ENCODE data around the gene ZBTB22.
"Not testable (repeated sequence)": the region's sequence is repeated elsewhere in the genome, so short reads cannot be mapped to it uniquely, and the experiment has no call there.

The ZBTB22 gene

DNA sequence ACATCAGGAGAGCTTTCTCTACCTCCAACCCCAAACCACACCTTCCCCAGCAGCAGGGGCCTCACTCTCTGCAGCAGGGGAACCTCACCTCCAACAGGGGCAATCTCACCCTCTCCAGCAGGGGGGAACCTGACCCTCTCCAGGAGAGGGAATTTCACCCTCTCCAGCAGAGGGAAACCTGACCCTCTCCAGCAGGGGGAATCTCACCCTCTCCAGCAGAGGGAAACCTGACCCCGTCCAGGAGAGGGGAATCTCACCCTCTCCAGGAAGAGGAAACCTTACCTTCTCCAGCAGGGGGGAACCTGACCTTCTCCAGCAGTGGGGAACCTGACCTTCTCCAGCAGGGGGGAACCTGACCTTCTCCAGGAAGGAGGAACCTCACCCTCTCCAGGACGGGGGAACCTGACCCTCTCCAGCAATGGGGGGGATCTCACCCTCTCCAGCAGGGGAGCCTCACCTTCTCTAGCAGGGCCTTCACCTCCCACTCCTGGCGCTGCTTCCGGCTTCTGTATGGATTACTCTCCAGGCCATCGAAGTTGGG, 37.5 kb downstream of the ZBTB22 start:
- no peak for DNase-seq (ENCODE audit: low read depth)

DNA sequence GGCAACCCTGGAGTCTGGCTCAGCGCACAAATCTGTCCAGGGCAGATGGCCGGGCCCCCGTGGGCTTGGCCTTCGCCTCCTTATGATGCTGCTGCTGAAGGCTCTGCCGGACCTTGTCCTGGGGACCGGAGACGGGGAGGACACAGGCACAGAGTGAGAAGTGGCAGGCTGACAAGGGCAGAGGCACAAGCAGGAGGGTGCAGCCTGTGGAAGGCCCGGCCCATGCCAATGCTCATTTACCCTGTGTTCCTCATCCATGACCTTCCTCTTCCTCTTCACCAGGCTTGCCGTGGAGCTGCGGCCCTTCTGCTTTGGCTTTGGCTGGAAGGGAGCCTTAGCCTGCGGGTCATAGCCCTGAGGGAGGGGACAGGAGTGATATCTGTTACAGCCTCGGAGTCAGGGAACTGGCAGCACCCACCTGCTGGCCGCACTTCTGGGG, 38.3 kb downstream of the ZBTB22 start:
- no peak for DNase-seq (ENCODE audit: low read depth)

DNA sequence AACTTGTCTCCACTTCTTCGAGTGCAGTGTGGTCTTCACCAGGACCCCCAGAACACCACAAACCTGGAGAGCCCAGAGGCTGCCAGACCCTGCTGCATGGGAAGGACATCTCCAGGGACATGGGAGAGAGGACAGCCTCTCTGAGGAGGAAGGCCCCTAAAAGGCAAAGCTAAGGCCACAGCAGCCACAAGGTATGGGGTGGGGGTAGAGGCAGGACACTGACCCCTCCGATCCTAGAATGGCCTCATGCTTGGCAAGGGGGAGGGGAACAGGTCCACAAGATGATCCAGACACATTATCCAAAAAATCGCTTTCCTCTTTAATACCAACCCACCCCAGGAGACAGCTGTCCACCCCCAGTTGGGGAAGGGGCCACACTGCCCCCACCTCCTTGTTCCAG, 38.7 kb downstream of the ZBTB22 start:
- DNase-seq (ENCODE audit: low read depth), result no peak

DNA sequence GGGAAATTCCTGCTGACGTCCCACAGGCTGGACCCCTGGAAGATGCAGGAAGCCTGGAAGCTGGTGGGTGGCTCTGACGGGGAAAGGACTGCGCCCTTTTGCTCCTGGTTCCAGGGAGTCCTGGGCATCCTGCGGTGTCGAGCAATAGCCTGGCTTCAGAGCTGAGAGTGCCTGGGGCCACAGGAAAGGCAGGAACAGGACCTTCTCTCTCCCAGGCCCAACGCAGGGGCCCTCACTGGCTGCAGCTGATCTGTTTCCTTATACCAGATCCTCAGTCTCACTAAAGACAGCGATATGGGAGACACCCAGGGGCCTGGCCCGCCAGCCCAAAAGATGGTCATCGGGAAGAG, 39.2 kb downstream of the ZBTB22 start:
- no peak for DNase-seq (ENCODE audit: low read depth)

DNA sequence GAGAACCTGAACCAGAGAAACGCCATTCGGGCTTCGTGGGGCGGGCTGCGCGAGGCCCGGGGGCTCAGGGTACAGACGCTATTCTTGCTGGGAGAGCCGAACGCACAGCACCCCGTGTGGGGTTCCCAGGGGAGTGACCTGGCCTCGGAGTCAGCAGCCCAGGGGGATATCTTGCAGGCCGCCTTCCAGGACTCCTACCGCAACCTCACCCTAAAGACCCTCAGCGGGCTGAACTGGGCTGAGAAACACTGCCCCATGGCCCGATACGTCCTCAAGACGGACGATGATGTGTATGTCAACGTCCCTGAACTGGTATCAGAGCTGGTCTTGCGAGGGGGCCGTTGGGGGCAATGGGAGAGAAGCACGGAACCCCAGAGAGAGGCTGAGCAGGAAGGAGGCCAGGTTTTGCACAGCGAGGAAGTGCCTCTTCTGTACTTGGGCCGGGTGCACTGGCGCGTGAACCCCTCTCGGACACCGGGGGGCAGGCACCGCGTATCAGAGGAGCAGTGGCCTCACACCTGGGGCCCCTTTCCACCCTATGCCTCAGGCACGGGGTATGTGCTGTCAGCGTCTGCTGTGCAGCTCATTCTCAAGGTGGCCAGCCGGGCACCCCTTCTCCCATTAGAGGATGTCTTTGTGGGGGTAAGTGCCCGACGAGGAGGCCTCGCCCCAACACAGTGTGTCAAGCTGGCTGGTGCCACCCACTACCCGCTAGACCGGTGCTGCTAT, 39.7 kb downstream of the ZBTB22 start:
- DNase-seq (ENCODE audit: low read depth), result no peak

DNA sequence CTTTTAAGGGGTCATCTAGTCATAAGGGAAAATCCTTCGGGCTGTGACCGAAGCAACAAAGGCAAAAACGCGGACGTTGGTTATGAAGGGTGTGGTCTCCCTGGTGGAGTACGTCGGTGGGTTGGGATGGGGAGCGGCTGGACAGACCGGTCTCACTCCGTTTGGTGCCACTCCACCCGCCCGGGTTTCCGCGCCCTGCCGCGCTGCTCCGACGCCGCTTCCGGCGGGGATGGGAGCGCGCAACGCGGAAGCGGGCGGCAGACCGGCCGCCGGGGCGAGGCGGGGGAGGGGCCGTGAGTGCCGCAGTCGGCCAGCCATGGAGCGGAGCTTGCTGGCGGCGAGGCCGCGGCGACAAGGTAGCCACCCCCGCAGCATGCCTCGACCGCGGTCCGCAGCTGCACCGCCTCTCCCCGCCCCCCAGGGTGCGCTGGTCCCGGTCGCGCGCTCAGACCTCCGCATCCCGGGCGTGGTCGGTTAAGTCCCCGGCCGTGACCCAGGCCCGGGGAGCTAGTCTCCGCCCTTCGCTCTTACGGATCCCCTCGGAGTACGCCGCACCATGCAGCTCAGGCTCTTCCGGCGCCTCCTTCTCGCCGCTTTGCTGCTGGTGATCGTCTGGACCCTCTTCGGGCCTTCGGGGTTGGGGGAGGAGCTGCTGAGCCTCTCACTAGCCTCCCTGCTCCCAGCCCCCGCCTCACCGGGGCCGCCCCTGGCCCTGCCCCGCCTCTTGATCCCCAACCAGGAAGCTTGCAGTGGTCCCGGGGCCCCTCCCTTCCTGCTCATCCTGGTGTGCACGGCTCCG, 40.5 kb downstream of the ZBTB22 start, which contains the start of gene B3GALT4:
Gene B3GALT4 (plus strand): TSS at position 260 of the 799 bp plus-strand sequence. CDS start 297 bp downstream, at position 557.
- peak; percentile 62 for DNase-seq (ENCODE audit: low read depth)

DNA sequence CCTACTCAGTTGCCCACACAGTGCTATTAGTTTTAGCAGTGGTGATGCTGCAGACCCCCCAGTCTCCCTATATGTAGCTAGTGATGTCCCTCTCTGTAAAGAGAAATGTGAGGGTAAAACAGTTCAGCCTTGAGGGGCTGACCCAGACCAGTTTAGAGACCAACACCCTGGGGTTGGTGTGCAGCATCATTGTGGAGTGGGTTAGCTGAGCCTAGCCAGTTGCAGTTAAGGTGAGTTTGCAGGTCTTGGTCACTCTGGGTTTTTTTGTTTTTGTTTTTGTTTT, 41.0 kb downstream of the ZBTB22 start:
- no peak for DNase-seq (ENCODE audit: low read depth)

DNA sequence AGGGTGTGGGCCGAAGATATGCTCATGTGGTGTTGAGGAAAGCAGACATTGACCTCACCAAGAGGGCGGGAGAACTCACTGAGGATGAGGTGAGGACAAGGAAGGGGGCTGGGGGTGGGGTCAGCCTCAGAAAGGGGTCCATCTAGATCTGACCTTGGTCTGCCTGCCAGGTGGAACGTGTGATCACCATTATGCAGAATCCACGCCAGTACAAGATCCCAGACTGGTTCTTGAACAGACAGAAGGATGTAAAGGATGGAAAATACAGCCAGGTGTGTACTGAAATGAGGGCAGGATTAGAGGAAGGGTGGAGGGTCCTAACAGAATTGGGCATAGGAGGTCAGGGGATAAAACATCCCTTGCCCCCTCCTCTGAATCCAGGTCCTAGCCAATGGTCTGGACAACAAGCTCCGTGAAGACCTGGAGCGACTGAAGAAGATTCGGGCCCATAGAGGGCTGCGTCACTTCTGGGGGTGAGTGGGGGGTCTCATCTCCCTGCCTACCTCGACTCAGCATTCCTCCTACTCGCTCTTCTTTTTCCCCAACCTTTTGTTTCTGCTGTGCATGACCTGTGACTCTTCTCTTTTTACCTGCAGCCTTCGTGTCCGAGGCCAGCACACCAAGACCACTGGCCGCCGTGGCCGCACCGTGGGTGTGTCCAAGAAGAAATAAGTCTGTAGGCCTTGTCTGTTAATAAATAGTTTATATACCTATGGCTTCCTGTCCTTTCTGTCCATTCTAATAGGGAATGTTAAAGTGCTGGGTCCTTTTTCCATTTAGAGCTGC, 41.6 kb downstream of the ZBTB22 start:
- not testable (repeated sequence) for DNase-seq (ENCODE audit: low read depth)

DNA sequence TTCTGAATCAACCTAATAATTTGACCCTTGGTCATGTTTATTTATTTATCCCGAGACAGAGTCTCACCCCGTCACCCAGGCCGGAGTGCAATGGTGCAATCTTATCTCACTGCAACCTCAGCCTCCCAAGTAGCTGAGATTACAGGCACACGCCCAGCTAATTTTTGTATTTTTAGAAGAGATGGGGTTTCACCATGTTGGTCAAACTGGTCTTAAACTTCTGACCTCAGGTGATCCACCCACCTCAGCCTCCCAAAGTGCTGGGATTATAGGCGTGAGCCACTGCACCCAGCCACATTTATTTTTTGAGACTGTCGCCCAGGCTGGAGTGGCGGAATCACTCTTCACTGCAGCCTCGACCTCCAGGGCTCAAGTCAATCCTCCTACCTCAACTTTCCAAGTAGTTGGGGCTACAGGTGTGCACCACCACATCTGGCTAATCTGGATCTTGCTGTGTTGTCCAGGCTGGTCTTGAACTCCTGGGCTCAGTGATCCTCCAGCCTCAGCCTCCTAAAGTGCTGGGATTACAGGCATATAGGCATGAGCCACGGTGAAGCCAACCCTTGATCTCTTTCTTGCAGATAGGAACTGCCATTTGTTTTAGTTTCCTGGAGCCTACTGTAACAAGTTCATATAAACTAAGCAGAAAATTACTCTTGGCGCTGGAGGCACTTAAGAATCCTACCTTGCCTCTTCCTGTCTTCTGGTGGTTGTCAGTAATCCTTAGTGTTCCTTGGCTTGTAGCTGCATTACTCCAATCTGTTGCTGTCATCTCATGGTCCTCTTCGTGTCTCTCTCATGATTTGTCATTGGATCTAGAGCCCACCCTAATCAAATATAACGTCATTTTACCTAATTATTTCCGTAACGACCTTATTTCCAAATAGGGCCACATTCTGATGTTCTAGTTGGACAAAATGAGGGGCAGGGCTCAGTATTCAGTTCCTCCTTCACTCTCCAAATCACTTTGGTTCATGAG, 43.3 kb downstream of the ZBTB22 start:
- DNase-seq (ENCODE audit: low read depth), result no peak

DNA sequence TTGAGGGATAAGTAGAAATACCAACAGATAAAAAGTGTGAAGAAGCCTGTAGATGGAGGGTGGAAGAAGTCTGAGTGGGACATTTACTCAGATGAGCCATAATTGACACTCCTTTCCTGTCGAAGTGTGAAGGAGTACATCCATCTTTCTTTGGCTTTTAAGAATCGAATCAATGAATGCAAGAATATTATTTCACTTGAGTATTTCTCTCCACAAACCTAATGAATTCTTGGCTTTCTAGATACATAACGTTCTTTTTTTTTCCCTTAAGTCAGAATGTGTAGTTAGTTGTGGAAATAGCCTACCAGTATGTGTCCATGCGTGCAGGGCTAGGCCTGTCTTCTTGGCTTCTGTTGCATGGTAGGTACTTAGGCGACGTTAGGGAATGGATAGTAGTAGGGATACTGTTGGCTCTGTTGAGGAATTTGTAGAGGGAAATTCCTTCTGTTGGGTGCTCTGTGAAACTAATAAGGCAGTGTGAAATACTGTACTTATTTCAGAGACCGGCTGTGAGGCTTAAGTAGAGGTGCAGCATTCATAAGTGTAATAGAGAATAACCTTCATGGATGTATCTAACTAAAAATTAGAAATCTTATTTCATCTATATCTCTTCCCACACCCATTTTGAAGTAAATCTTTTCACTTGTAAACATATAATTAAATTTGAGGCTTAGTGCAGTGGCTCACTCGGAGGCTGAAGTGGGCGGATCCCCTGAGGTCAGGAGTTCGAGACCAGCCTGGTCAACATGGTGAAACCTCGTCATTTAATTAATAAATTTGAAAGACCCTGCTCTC, 44.2 kb downstream of the ZBTB22 start:
- DNase-seq (ENCODE audit: low read depth), result no peak

DNA sequence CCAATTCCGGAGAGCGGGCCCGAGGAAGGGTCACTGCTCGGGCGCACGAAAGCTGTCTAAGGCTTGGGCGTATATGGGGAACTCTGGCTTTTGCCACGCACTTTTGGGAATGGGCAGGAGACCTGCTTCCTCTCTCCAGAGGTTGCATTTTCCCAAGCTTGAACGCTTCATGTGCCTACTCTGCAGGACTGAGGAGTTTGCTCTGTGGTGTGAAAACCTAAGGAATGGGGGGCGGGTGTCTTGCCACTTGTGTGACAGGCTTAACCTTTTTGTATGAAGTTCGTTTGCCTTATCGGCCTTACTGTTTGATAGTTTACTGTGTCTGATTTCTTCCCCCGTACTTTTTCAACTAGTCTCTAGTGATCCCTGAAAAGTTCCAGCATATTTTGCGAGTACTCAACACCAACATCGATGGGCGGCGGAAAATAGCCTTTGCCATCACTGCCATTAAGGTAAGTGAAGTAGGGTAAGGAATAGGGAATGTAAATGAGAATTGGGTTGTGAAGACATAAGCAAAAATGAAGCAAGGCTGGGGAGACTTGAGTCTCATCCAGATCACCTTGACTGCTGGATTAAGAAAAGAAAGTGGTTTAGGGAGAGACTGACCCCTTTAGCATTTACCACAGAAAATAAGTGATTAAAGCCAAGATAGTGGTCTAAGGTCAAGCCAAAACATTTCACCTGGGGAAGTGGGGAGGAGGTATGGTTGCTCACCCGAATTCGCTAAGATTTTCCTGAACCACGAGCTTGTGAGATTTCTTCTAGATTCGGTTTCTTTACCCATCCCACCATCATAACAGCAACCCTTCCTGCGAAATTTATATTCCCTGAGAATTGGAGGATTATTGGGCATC, 45.0 kb downstream of the ZBTB22 start:
- no peak for DNase-seq (ENCODE audit: low read depth)

DNA sequence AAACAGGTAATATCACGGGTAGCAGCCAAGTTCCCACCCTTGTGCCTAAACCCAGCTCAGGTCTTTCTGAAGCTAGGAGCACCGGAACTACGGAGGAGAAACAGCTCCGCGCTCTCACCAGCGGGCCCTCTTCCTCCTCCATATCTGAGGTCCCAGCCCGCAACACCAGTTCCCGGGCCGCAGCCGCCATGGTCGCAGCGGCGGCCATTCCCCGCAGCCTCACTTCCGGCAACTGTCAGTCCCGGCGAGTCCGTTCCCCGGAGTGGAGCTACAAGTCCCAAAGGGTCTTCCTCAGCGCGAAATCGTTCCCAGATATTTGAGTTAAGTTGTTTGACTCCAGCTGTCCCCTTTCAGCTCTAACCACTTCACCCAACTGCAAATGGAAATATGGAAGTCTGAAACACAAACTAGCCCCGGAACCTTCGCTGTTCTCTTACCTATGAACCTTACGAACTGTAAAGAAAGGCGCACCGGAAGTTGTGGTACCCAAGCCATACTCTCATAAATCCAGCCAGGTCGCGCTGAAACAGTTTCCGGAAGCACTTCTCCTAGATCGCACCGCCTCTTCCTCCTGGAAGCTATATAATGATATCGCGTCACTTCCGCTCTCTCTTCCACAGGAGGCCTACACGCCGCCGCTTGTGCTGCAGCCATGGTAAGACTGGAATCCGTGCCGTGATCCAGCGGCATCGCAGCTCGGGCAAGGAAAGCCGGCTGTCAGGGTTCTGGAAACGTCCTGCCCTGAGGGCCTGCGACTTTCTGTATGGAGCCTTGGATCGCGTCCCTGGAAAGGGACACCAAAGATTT, 45.9 kb downstream of the ZBTB22 start, which contains the start of the genes RPS18 and VPS52:
Gene RPS18 (plus strand): TSS at position 608 of the 807 bp plus-strand sequence. CDS start 45 bp downstream, at position 653.
Gene VPS52 (minus strand): TSS at position 409 of the 807 bp plus-strand sequence. CDS start 201 bp downstream, at position 208.
- peak; percentile 81 for DNase-seq (ENCODE audit: low read depth)

DNA sequence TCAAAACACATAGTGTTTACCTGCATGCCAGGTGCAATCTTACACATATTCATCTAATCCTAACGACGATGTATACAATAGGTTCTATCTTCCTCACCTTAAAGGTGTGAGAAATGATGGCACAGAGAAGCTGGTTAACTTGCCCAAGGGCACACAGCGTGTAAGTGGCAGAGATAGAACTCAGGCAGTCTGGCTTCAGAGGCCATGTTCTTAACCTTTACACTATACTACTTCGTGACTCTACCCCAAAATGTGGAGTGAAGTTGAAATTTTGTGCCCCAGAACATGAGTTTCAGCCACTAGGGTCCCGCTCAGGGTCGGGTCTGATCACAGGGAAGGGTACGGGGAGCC, 46.5 kb downstream of the ZBTB22 start:
- no peak for DNase-seq (ENCODE audit: low read depth)

Measured in activated T-helper 9 cell treated with anti-CD3 and anti-CD28 coated beads, Interleukin-2, amount 50 U/mL, for 16 hours (primary cell).